IMR-90 (cell line): Measurements from ENCODE around the gene SLC5A10. TPM values are rescaled to one million over a fixed set of nuclear protein-coding genes. Genes with fewer than 3 reads are reported as not detected.

Experiments
- ATAC-seq: fragments of 200-7000 bp; cut with Tn5 transposase; 2 replicates; pipeline ENCODE4 v1.9.1; 2020; ENCODE audit warnings: low read depth, mild to moderate bottlenecking, moderate library complexity
- BruUV-seq: library from RNA; stranded (reverse); fragments of 400-500 nt; replicated peaks from 2 replicates; lab custom pipeline; 2021; lab: Mats Ljungman, UMichigan
- CTCF ChIA-PET: fragments of 300-600 bp; formaldehyde crosslinking; extraction: SDS; loops from one replicate; lab custom pipeline; 2021; ENCODE audit warnings: antibody characterized with exemption; lab: Yijun Ruan, JAX
- POLR2A ChIA-PET: fragments of 300-600 bp; sonication (Branson Sonifier 250); formaldehyde crosslinking; loops from one replicate; lab custom pipeline; 2022; ENCODE audit warnings: antibody characterized with exemption; ENCODE audit not compliant: unreplicated experiment; lab: Charles Lee
- DNase-seq: peaks from one replicate; pipeline ENCODE4 v3.0.0; 2013
- H2AFZ ChIP-seq: replicated peaks from 2 replicates; pipeline ENCODE3; 2013; ENCODE audit warnings: low read length, mild to moderate bottlenecking; ENCODE audit not compliant: poor library complexity
- H2AK5ac ChIP-seq: 2 replicates; pipeline ENCODE4 v1.6.1; 2013; ENCODE audit warnings: low read depth, low read length, inconsistent platforms
- H2AK9ac ChIP-seq: replicated peaks from 2 replicates; pipeline ENCODE3; 2013; ENCODE audit warnings: mild to moderate bottlenecking, low read depth, low read length, moderate library complexity; ENCODE audit not compliant: poor library complexity
- H2BK120ac ChIP-seq: 2 replicates; pipeline ENCODE4 v1.6.1; 2013; ENCODE audit warnings: low read depth, low read length, inconsistent platforms
- H2BK15ac ChIP-seq: 3 replicates; pipeline ENCODE4 v1.6.1; 2013; ENCODE audit warnings: low read depth, low read length, inconsistent platforms
- H2BK20ac ChIP-seq: 2 replicates; pipeline ENCODE4 v1.6.1; 2013; ENCODE audit warnings: low read depth, mild to moderate bottlenecking, inconsistent platforms, low read length, moderate library complexity
- H2BK5ac ChIP-seq: 2 replicates; pipeline ENCODE4 v1.6.1; 2013; ENCODE audit warnings: mild to moderate bottlenecking, low read depth, low read length, inconsistent platforms; ENCODE audit not compliant: poor library complexity, severe bottlenecking
- H3K14ac ChIP-seq: replicated peaks from 2 replicates; pipeline ENCODE4 v1.6.1; 2013; ENCODE audit warnings: low read depth, low read length, inconsistent platforms
- H3K18ac ChIP-seq: 2 replicates; pipeline ENCODE4 v1.6.1; 2013; ENCODE audit warnings: low read depth, low read length, control low read depth
- H3K23ac ChIP-seq: 2 replicates; pipeline ENCODE4 v1.6.1; 2013; ENCODE audit warnings: low read depth, low read length, inconsistent platforms
- H3K27ac ChIP-seq: 2 replicates; pipeline ENCODE4 v1.5.1; 2013; ENCODE audit warnings: mild to moderate bottlenecking, control low read depth, low read length; ENCODE audit not compliant: insufficient read depth
- H3K27me3 ChIP-seq: 2 replicates; pipeline ENCODE4 v1.6.1; 2013; ENCODE audit warnings: low read length; ENCODE audit not compliant: control insufficient read depth, insufficient read depth
- H3K36me3 ChIP-seq: 2 replicates; pipeline ENCODE4 v1.6.1; 2013; ENCODE audit warnings: low read length, mixed read lengths; ENCODE audit not compliant: control insufficient read depth, insufficient read depth
- H3K4ac ChIP-seq: 2 replicates; pipeline ENCODE4 v1.6.1; 2013; ENCODE audit warnings: low read depth, low read length, inconsistent platforms
- H3K4me1 ChIP-seq: 2 replicates; pipeline ENCODE4 v1.6.1; 2013; ENCODE audit warnings: low read length, mixed read lengths; ENCODE audit not compliant: control insufficient read depth, insufficient read depth
- H3K4me2 ChIP-seq: 2 replicates; pipeline ENCODE4 v1.6.1; 2013; ENCODE audit warnings: low read depth, mild to moderate bottlenecking, control low read depth, low read length, moderate library complexity
- H3K4me3 ChIP-seq: 2 replicates; pipeline ENCODE4 v1.5.1; 2013; ENCODE audit warnings: low read depth, mild to moderate bottlenecking, control low read depth, low read length, moderate library complexity; ENCODE audit not compliant: insufficient read depth
- H3K56ac ChIP-seq: 2 replicates; pipeline ENCODE4 v1.6.1; 2013; ENCODE audit warnings: low read length, inconsistent platforms; ENCODE audit not compliant: insufficient read depth; ENCODE audit errors: extremely low read depth
- H3K79me1 ChIP-seq, 2 experiments: 2 replicates each; pipeline ENCODE4 v1.6.1; 2013; ENCODE audit warnings: low read length in 2 of 2, inconsistent platforms in 1 of 2, low read depth in 1 of 2
- H3K9ac ChIP-seq: 2 replicates; pipeline ENCODE4 v1.6.1; 2013; ENCODE audit warnings: low read depth, low read length, control low read depth
- H3K9me1 ChIP-seq: 2 replicates; pipeline ENCODE4 v1.6.1; 2013; ENCODE audit warnings: low read length, inconsistent platforms; ENCODE audit not compliant: insufficient read depth
- H3K9me3 ChIP-seq: 2 replicates; pipeline ENCODE4 v1.6.1; 2013; ENCODE audit warnings: low read length; ENCODE audit not compliant: control insufficient read depth, insufficient read depth
- H4K20me1 ChIP-seq: 2 replicates; pipeline ENCODE4 v1.6.1; 2013; ENCODE audit warnings: low read length, inconsistent platforms; ENCODE audit not compliant: insufficient read depth
- H4K5ac ChIP-seq: 2 replicates; pipeline ENCODE4 v1.6.1; 2013; ENCODE audit warnings: mild to moderate bottlenecking, low read depth, low read length, control low read depth
- H4K8ac ChIP-seq, 2 experiments: 2 replicates each; pipeline ENCODE4 v1.6.1; 2013; ENCODE audit warnings: low read depth in 2 of 2, low read length in 2 of 2, control low read depth in 1 of 2, inconsistent platforms in 1 of 2
- H4K91ac ChIP-seq: 2 replicates; pipeline ENCODE4 v1.6.1; 2013; ENCODE audit warnings: low read depth, low read length, inconsistent platforms; ENCODE audit not compliant: insufficient read depth
- RCOR1 ChIP-seq: IDR thresholded peaks from 2 replicates; pipeline ENCODE4 v1.6.1; 2012; ENCODE audit warnings: mild to moderate bottlenecking, low read length, improper control_type of control experiment; ENCODE audit not compliant: insufficient replicate concordance
- WGBS, 2 experiments: methylation state at CpG; one replicate each; pipeline versions ENCODE4 v1.1.5 to v1.1.7; 2013; ENCODE audit warnings: missing lambda C conversion rate in 2 of 2; ENCODE audit not compliant: insufficient read length in 1 of 2; ENCODE audit errors: extremely low coverage in 2 of 2; 5-methylcytosine and 5-hydroxymethylcytosine counted together
- dilution Hi-C: fragments of 300-500 bp; cut with HindIII; formaldehyde crosslinking; loops from one replicate; pipeline ENCODE4 v1.14.3; 2018; ENCODE audit warnings: low sequenced_read_pairs; ENCODE audit not compliant: unreplicated experiment
- in situ Hi-C: fragments of 300-500 bp; cut with MboI; formaldehyde crosslinking; loops from 3 replicates; pipeline ENCODE4 v1.14.3; 2019; ENCODE audit warnings: low sequenced_read_pairs, inconsistent platforms, mixed read lengths
- intact Hi-C: fragments of 100-400 bp; cut with micrococcal nuclease; formaldehyde crosslinking; loops from 2 replicates; pipeline ENCODE4 v1.10.0; 2022
- polyA plus RNA-seq, 3 experiments: library from polyadenylated mRNA; depleted of rRNA; stranded (reverse); fragments of >200 nt; gene quantifications; 2 replicates each; pipeline ENCODE4 v1.2.3, GENCODE V29; 2012; ENCODE audit warnings: low replicate concordance in 1 of 3
- total RNA-seq: library from RNA; depleted of rRNA; stranded (reverse); fragments of >200 nt; gene quantifications from 2 replicates; pipeline ENCODE4 v1.2.3, GENCODE V29; 2012

Gene SLC5A10
- total and polyA plus RNA-seq, 2 of the 4 experiments (the other 2 are of a cell fraction), result not detected

GRCh38 chr17:18938692-18939023 lies 13.3 kb upstream of the SLC5A10 start:
- Histone ChIP-seq H2BK120ac (no peak overlapping the region), H3K9me1 (no peaks in the 10 kb centered on the region), H2BK20ac (no peak overlapping the region), H3K23ac (no peak overlapping the region), H2BK15ac (no peak overlapping the region), H3K14ac (no peak overlapping the region), H3K18ac (no peak overlapping the region), H3K79me1 (no peaks in the 10 kb centered on the region), H3K4me2 (no peak overlapping the region), H3K27me3 (peaks cover 2% of the 10 kb centered on the region), H3K56ac (no peak overlapping the region), H2AFZ (no peak overlapping the region), H3K36me3 (no peaks in the 10 kb centered on the region), H4K8ac (no peak overlapping the region), H3K4me1 (no peaks in the 10 kb centered on the region), H4K5ac (no peak overlapping the region), H2AK9ac (no peak overlapping the region), H3K4me3 (no peak overlapping the region), H3K4ac (no peak overlapping the region), H3K9ac (no peak overlapping the region), H3K27ac (no peak overlapping the region), H2BK5ac (no peak overlapping the region), H4K20me1 (no peaks in the 10 kb centered on the region), H2AK5ac (no peak overlapping the region), H3K9me3 (no peaks in the 10 kb centered on the region), H4K91ac (no peak overlapping the region)
- intact Hi-C loops, result loop anchor here (5.0 kb wide), 1 partner anchor 81 kb away; the partner anchor contains the start of gene PRPSAP2
- in situ Hi-C loops, result no loop called here
- no CpG with 5 or more reads among the region's 2 CpGs for WGBS, 2 experiments
- BruUV-seq, result no TSS peak
- dilution Hi-C loops, result no loop called here
- TF ChIP-seq RCOR1, result no peak
- POLR2A ChIA-PET, result no interaction called here
- DNase-seq (no peak), ATAC-seq (no peak)
- CTCF ChIA-PET, result no interaction called here
